Renal cortical epithelial cell (primary cell): ENCODE results near the gene CDKL1. TPM values are rescaled to one million over a fixed set of nuclear protein-coding genes. Genes with fewer than 3 reads are reported as not detected.

Source experiments
- DNase-seq: peaks from one replicate; pipeline ENCODE4 v3.0.0-alpha.2; 2011; ENCODE audit warnings: low read depth
- total RNA-seq: library from RNA; depleted of rRNA; stranded (reverse); fragments of >200 nt; gene quantifications from 2 replicates; pipeline ENCODE4 v1.2.3, GENCODE V29; 2014

Gene CDKL1
- 24.5 and 40.3 TPM in 2 replicates for total RNA-seq

GRCh38 chr14:50396631-50397389, at the start of gene CDKL1:
CDKL1 (minus strand) TSS chr14:50396881; CDS start chr14:50395868, 1,013 bp downstream.
- DNase-seq = no peak

- DNase-seq = no peak
These were observed 37.8 kb upstream of the CDKL1 start for GRCh38 chr14:50434528-50434927.

- DNase-seq = no peak
These were observed 35.5 kb upstream of the CDKL1 start for GRCh38 chr14:50432131-50432530.

GRCh38 chr14:50425816-50426215, 29.1 kb upstream of the CDKL1 start:
- peak; percentile 79 for DNase-seq

GRCh38 chr14:50425105-50425504, 28.4 kb upstream of the CDKL1 start:
- no peak for DNase-seq

GRCh38 chr14:50423529-50423928, 26.8 kb upstream of the CDKL1 start:
- no peak for DNase-seq

GRCh38 chr14:50421499-50421898, 24.8 kb upstream of the CDKL1 start:
- no peak for DNase-seq

- DNase-seq = peak; percentile 59
These were observed 21.2 kb upstream of the CDKL1 start for GRCh38 chr14:50417853-50418252.

GRCh38 chr14:50410921-50411320, 14.2 kb upstream of the CDKL1 start:
- DNase-seq = peak; percentile 95

- DNase-seq = no peak
These were observed 13.4 kb upstream of the CDKL1 start for GRCh38 chr14:50410071-50410470.

- DNase-seq = no peak
These were observed 10.6 kb upstream of the CDKL1 start for GRCh38 chr14:50407111-50407812.

- DNase-seq = no peak
These were observed 6.7 kb upstream of the CDKL1 start for GRCh38 chr14:50403419-50403818.

GRCh38 chr14:50402965-50403364, 6.3 kb upstream of the CDKL1 start:
- peak; percentile 50 for DNase-seq

- peak; percentile 52 for DNase-seq
These were observed 3.8 kb upstream of the CDKL1 start for GRCh38 chr14:50400461-50400860.

- peak; percentile 97 for DNase-seq
These were observed 2.8 kb upstream of the CDKL1 start for GRCh38 chr14:50399251-50400032.

GRCh38 chr14:50398189-50398580, 1.5 kb upstream of the CDKL1 start:
- no peak for DNase-seq

GRCh38 chr14:50397390-50398188, 908 bp upstream of the CDKL1 start:
- DNase-seq = no peak

- peak; percentile 48 for DNase-seq
These were observed 1.2 kb downstream of the CDKL1 start for GRCh38 chr14:50395448-50395847.

- DNase-seq = no peak
These were observed 2.0 kb downstream of the CDKL1 start for GRCh38 chr14:50394713-50395112.

- DNase-seq = peak; percentile 93
These were observed 6.8 kb downstream of the CDKL1 start for GRCh38 chr14:50389668-50390441.
